Measurements from ENCODE around the gene ZNF792. TPM values are rescaled to one million over a fixed set of nuclear protein-coding genes. Genes with fewer than 3 reads are reported as not detected.

ZNF792 gene
- total and polyA plus RNA-seq, 2 of the 8 experiments (the other 6 are each of a cell fraction or from before 2014, with no cell fraction given) = 2.5 to 7.2 TPM

DNA sequence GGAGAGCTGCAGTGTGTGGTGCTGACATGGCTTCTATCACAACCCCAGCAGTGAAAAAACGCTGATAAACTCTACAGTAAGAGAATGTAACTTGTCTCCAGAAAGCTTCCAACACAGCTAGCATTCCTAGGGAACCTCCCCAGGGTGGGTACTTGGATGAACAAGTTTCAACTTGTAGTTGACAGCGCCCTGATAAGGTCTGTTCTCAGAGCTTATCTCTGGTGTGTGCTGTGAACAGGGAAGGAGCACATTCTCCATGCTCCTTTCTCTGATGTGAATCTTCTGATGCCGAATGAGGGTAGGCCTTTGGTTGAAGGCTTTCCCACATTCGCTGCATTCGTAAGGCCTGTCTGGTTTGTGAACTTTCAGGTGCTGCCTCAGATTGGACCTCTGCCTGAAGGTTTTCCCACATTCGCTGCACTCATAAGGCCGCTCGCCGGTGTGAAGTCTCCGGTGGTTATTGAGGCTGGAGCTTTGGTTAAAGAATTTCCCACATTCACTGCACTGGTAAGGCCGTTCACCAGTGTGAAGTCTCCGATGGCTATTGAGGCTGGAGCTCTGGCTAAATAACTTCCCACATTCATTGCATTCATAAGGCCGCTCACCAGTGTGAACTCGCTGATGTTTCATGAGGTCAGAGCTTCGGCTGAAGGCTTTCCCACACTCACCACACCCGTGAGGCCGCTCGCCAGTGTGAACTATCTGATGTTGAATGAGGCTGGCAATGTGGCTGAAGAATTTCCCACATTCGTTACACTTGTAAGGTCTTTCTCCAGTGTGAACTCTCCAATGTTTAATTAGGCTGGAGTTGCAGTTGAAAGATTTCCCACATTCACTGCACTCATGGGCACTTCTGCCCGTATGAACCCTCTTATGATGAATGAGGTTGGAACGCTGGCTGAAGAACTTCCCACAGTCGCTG, 5.9 kb downstream of the ZNF792 start:
- Histone ChIP-seq H3K4ac (replicated peaks; ENCODE audit: insufficient read length, low read depth, low read length) (no peak overlapping the region), H3K27ac (ENCODE audit: low read depth, low read length) (no peak overlapping the region), H3K36me3 (ENCODE audit: control insufficient read depth in 2 of 4, insufficient read depth in 4 of 4, low read length in 3 of 4) (peaks cover 16 to 35% (median 25%) of the 10 kb centered on the region in 4 experiments), H3K23ac (ENCODE audit: insufficient read length) (no peak overlapping the region), H3K79me2 (ENCODE audit: control insufficient read depth in 1 of 2, insufficient read depth in 2 of 2, low read length in 2 of 2) (peaks cover 0 to 16% of the 10 kb centered on the region in 2 experiments; a peak in 2 of 4 replicates), H4K20me1 (replicated peaks in 1 of 2; ENCODE audit: control insufficient read depth in 1 of 2, insufficient read depth in 2 of 2, low read length in 2 of 2) (peaks cover 0 to 3% of the 10 kb centered on the region in 2 experiments), H2BK5ac (ENCODE audit: low read depth, low read length) (no peak overlapping the region), H3K56ac (replicated peaks; ENCODE audit: insufficient read length, low read depth, low read length) (no peak overlapping the region), H2BK12ac (ENCODE audit: low read depth, low read length) (no peak overlapping the region), H3K9me3 (ENCODE audit: insufficient read depth in 2 of 2, low read depth in 1 of 2, low read length in 1 of 2) (peaks cover 40 to 58% of the 10 kb centered on the region in 2 experiments), H3K4me3 (ENCODE audit: extremely low read depth in 1 of 4, insufficient read depth in 2 of 4, low read depth in 3 of 4, low read length in 4 of 4) (no peak overlapping the region; a peak in 1 of 8 replicates), H3K4me2 (ENCODE audit: insufficient read depth in 1 of 2, low read depth in 2 of 2, low read length in 2 of 2) (no peak overlapping the region), H2BK20ac (ENCODE audit: low read length) (no peak overlapping the region), H4K91ac (replicated peaks; ENCODE audit: insufficient read length, low read length) (no peak overlapping the region), H4K5ac (ENCODE audit: insufficient read length, low read depth, low read length) (no peak overlapping the region), H3K18ac (ENCODE audit: extremely low read depth, low read length) (no peak overlapping the region), H3K14ac (ENCODE audit: insufficient read length) (no peak overlapping the region), H3K9ac (replicated peaks in 1 of 4; ENCODE audit: extremely low read depth in 1 of 4, low read depth in 3 of 4, low read length in 3 of 4) (no peak overlapping the region), H3K4me1 (replicated peaks in 1 of 4; ENCODE audit: control insufficient read depth in 3 of 4, insufficient read depth in 4 of 4, low read length in 3 of 4) (peaks cover 0 to 4% (median under 1%) of the 10 kb centered on the region in 4 experiments; a peak in 2 of 7 replicates), H3K27me3 (replicated peaks in 1 of 4; ENCODE audit: control insufficient read depth in 3 of 4, extremely low read depth in 1 of 4, insufficient read depth in 3 of 4, low read length in 3 of 4) (peaks cover 0 to 7% (median 3%) of the 10 kb centered on the region in 4 experiments; a peak in 3 of 7 replicates), H4K8ac (ENCODE audit: extremely low read depth, insufficient read depth, low read length) (no peak overlapping the region), H2AK5ac (ENCODE audit: low read depth, low read length) (no peak overlapping the region), H3K23me2 (ENCODE audit: low read depth, low read length) (peaks cover 2% of the 10 kb centered on the region; the same call in 1 of the 2 replicates), H2AFZ (ENCODE audit: low read length) (no peak overlapping the region), H2BK15ac (ENCODE audit: low read length) (no peak overlapping the region), H2BK120ac (replicated peaks; ENCODE audit: low read depth, low read length) (no peak overlapping the region), H3K79me1 (ENCODE audit: low read depth, low read length) (peaks cover 9% of the 10 kb centered on the region)
- no peak for TF ChIP-seq ZNF274 (IDR thresholded peaks at IDR 0.05; ENCODE audit: borderline replicate concordance, extremely low read depth, low read length)
- no peak for TF ChIP-seq KDM1A (IDR thresholded peaks at IDR 0.05; ENCODE audit: borderline replicate concordance, low read length)
- no peak for TF ChIP-seq CBX8 (IDR thresholded peaks at IDR 0.05; ENCODE audit: borderline replicate concordance, low read depth, low read length)
- TF ChIP-seq TAF7 (optimal IDR thresholded peaks at IDR 0.05; ENCODE audit: borderline replicate concordance, low read depth, low read length) = no peak
- POLR2A ChIA-PET (ENCODE audit: partially characterized antibody) = interaction anchor here (1.4 kb wide), 1 partner anchor 119 kb away, joined by 4 read pairs; no protein-coding TSS in a partner anchor
- DNase-seq (ENCODE audit: low read depth in 1 of 2, low spot score in 2 of 2) (peak in 1 of 2 experiments; percentile 27), FAIRE-seq (no peak)
- WGBS, 2 experiments (ENCODE audit: extremely low coverage in 1 of 2, insufficient coverage in 1 of 2, insufficient read length in 1 of 2, insufficient replicate concordance in 2 of 2, low coverage in 1 of 2, low lambda C conversion rate in 2 of 2, missing lambda C conversion rate in 1 of 2) = 92% methylated on average over 22 of the region's 22 CpGs; no CpG with 5 or more reads in 1 of the 2 experiments
- CTCF ChIA-PET (ENCODE audit: partially characterized antibody) = interaction anchor here (2.9 kb wide), 1 partner anchor 119 kb away, joined by 9 read pairs; no protein-coding TSS in a partner anchor

All from H1 (cell line).